Skin of body (tissue), 2 donors: ENCODE results near the gene HHLA2. TPM values are rescaled to one million over a fixed set of nuclear protein-coding genes. Genes with fewer than 3 reads are reported as not detected.

Experiments used
- DNase-seq: peaks from one replicate; lab custom pipeline; 2025; lab: John Stamatoyannopoulos, UW
- total RNA-seq: library from RNA; depleted of rRNA; stranded (reverse); fragments of >200 nt; gene quantifications from one replicate; pipeline ENCODE4 v1.2.3, GENCODE V29; 2014

HHLA2 gene
- total RNA-seq, 1 donor from 2014 or later: not detected

GRCh38 chr3:108298056-108298455 lies 1.7 kb downstream of the HHLA2 start:
- DNase-seq: no peak

DNA sequence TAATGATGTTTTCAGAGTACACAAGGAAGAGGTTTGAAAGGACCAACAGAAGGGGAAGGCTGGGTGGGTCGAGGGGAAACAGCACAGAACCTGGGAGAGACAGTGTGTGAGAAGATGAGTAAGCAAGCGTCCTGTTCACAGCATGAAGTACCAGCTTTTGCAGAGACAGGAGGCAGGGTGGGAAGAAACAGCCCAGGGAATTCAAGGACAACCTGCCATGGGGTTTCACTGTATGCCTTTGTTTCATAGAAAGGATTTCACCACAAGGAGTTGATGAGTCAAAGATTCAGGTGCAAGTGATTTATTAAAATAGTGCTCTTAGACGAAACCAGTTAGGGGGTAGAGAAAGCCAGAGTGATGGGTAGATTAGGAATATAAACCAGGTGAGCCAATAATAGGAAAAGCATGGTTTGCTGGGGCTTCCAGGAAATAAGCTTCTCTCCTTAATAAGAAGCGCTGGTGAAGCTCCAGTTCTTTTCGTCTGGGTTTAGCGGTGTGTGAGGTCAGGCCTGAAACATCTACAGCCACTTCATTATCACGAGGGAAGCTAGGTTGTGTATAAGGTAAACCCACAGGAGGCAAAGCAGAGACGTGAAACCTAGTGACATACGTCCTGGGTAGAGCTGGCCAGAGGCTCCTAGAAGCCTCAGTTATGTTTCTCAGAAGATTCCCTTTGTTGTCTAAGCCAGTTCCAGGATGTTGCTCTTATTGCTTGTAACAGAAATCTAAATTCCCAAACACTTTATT lies 3.9 kb downstream of the HHLA2 start:
- no peak for DNase-seq

- no peak for DNase-seq
Measured at GRCh38 chr3:108301695-108302404, 5.5 kb downstream of the HHLA2 start.

GRCh38 chr3:108302570-108302969 lies 6.2 kb downstream of the HHLA2 start:
- DNase-seq: no peak

DNA sequence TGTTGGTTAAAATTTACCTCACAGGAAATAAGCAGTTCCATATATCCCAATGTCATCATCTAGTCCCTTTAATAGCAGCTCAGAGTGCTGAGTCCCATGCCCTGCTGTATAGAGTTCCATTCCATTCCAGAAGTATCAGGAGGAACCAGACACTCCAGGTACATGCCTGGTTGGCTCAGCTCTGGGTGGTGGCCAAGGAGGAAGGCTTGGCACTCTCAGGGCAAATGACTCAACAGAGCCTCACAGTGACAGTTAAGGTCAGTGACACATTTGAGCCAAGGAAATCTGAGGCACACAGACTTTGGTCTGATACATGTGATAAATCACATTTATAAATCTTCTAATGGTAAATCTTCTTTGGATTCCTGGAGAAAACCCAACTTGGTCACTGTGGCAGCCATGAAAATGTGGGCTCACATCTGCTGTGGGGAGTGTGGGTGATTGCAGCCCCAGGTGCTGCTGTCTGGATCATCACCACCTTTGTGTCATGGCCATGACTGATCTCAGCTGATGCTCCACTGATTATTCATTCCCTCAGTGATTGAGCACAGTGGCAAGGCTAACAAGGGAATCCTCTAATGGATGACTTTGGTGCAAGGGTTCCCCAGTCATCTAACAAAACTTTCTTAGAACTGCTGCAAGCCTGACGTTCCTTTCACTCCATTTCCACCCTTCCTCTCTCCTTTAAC lies 9.3 kb downstream of the HHLA2 start:
- no peak for DNase-seq

- DNase-seq: no peak
Measured at GRCh38 chr3:108311797-108312196, 15.4 kb downstream of the HHLA2 start.

DNA sequence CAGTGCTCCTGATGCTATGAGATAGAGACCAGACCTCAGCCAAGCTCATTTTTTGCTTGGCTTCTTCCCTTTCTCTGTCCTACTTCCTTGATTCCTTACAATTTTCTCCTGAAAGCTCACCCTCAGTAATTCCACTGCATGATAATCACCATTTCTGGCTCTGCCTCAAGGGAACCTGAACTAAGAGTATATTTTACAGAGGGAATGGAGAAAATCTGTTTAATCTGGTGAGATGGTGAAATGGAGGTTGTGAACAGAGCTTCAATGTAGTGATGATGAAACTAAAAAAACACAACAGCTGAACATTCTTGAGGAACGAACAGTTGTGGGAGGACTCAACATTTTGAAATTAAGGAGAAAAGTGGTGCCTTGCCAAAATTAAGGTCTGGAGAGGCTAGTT lies 16.3 kb downstream of the HHLA2 start:
- DNase-seq: no peak

DNA sequence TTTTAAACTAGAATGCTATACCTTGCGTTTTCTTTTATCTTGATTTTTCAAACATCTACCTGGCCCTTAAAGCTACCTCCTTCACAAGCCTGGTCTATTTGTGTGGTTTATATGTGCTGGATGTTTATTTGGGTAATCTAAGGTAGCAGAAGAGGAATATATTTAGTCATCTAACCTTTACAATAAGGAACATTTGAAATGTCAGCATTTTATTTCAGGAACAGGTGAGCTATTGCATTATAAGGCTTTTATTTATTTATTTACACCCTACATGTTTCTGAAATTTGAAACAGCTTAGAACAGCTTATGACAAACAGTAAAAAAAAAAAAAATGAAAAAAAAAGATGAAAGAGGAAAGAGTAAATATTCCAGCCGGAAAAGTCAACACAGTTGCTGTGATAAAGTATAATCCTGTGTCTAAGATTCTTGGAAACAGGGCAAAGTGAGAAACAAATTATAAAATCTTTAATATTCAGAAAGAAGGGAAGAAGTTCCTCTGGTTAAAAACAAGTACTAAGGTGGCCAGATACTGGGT lies 19.5 kb downstream of the HHLA2 start:
- DNase-seq: no peak

DNA sequence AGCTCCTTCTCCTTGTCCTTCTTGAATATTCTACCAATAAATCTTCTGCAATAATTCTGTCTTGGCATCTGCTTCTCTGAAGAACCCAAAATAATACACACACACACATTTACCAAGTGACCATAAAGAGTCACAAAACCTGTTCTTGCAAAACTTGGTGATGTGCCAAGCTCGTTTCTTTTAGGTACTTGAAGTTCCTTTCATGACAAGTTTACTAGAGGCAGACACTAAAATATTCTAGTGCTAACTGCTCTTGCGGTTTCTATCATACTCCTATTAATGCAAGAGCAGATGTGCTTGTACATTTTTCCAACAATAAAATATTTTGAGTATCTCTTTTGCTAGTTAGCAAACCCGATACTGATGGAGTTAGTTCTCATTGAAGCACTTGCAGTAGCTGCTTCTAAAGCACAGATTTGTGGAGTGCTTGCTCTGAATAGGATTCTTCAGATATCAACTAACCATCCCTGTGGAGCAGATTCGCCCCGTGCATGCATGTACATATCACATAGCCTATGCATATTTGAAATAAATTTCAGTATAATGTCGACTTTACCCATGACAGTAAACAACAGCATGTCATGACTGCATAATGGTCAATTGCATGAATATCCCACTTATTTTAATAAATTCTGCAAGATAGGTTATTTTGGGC lies 23.2 kb downstream of the HHLA2 start:
- no peak for DNase-seq

DNA sequence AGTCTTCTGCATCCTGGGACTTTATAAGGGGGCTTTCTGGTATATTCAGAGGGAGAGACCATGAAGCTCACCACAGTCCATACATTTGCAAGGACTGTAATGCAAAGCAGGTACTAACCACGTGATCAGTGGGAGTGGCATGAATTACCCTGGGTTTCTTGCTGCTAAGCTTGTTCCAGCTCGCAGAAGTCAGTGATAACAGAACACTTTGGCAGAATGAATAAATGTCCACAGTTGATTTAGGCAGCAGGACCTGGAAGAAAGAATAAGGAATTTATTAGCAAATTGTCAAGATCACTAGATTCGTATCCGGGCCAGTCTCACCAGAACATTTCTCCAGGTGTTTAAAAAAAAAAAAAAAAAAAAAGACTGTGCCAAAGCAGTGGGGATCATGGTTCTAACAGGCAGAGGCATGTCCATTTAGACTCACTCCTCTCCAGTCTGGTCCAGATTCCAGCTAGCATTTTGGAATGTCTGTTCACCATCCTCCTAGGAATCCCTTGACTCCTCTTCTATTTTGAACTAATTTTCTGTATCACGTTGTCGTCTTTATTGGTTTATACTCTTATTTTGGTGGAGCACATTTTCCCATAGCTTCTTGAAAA lies 24.5 kb downstream of the HHLA2 start:
- no peak for DNase-seq

GRCh38 chr3:108322352-108322751 lies 26.0 kb downstream of the HHLA2 start:
- no peak for DNase-seq

DNA sequence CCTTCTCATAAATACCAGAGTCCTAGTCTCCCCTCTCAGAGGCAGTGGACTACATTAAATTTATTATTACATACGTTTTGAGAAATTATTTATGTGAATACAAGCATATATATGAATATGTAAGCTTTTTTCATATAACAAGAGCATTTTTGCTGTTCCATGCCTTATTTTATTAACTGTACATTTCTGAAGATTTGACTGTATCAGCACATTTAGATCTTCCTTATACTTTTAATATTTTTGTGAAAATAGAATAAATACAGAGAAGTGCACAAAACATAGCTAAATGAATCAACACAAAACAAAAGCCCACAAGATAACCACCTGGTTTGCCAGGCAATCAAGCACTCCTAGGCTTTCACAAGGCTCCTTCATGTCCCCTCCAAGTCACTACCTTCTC lies 27.8 kb downstream of the HHLA2 start:
- DNase-seq: no peak

- no peak for DNase-seq
Measured at GRCh38 chr3:108327168-108327567, 30.8 kb downstream of the HHLA2 start.

- DNase-seq: no peak
Measured at GRCh38 chr3:108328821-108329486, 32.6 kb downstream of the HHLA2 start.

DNA sequence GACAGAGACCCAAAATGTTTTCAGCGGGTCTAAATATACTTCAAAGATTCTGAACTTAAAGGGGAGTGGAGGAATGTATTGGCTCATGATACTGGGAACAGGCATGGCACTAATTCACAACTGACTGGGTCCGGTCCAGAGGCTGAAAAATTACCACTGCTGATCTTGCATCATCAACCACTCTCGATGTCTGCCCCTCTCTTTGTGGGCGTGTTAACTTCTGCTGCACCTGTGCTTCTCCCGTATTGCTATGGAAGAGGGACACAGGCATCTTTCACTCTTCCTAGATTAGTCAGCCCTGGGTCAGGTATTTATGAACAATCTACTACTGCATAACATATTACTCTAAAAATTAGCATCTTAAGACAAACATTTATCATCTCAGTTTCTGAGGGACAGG lies 33.2 kb downstream of the HHLA2 start:
- DNase-seq: no peak

GRCh38 chr3:108329947-108330346 lies 33.6 kb downstream of the HHLA2 start:
- no peak for DNase-seq

GRCh38 chr3:108331792-108332191 lies 35.4 kb downstream of the HHLA2 start:
- no peak for DNase-seq

DNA sequence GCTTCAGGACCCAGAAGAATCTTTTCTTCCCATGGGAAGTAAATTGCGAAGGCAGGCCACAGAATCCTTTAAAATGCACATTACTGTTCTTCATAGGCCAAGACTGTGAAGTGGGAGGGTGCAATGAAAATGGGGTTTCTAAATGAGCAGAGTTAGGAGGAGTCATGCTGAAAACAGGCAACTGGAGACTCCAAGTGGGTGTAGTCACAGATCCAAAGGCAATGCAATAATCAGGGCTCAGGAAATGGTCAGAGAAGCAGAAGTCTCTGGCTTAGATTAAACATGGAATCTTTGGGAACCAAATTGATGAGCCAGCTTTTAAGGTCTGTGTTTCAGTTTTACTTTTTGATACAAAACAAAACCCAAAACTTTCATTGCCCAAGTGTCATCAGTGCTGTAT lies 37.6 kb downstream of the HHLA2 start:
- no peak for DNase-seq

DNA sequence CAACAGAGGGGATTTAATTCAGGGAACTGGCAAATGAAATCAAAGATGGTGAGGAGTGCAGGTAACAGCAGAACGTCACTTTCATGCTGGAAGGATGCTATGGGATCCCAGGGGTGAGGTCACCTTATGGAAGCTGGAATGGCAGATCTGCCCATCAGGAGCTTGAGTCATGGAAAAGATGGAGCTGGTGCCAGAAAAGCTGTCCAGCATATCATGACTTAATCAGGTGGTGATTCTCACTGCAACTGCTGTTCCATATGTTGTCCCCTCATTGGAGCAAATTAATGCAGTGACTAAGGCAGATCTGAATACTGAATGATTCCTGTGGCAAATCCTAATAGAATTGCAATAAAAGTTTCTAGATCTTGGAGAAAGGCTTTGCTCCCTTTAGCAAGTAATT lies 38.4 kb downstream of the HHLA2 start:
- no peak for DNase-seq

- no peak for DNase-seq
Measured at GRCh38 chr3:108338901-108339545, 42.7 kb downstream of the HHLA2 start.
